Pons (tissue), 1 donor: ENCODE measurements around the gene ST3GAL5.
"Not testable (repeated sequence)": the region's sequence is repeated elsewhere in the genome, so short reads cannot be mapped to it uniquely, and the experiment has no call there.

Experiments
- DNase-seq: peaks from one replicate; pipeline ENCODE4 v3.0.0-alpha.2; 2016; ENCODE audit warnings: low spot score

Gene ST3GAL5

DNA sequence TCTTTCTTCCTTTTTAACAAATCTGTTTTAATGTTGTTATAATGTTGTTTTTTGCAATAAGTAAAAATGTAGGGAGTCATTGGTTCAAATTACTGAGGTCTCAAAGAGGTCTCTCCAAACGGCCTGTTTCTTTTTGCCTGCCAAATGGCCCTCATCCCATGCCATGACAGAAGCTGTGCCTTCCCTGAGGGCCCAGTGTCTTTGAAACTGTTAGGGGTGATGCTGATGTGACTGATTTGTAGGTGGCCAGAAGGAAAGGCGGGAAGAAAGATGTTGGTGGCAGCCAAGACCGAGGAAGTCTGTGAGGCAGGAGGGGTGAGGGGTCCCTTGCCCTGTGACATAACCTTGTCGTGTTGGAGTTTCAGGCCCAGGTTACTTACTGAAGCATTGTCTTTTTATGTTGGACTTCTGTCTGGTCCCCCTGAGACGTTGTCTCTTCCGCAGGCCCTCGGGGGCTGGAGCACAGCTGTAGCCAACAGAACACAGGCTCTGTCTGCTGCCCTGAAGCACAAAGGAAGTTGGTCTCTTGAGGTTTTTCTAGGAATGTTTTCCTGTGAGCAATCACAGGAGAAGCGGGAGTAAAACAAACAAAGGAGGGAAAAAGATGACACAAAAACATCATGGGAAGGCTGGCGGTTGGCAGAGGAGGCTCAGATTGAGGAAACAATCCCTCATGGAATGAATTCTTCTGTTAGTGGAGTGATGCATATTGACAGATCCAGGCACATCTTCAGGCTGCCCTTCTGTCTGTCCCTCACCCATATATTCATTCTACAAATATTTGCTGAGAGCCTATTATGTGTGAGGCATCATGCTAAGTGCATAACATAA lies 4.9 kb upstream of the ST3GAL5 start:
- DNase-seq: peak; percentile 51

DNA sequence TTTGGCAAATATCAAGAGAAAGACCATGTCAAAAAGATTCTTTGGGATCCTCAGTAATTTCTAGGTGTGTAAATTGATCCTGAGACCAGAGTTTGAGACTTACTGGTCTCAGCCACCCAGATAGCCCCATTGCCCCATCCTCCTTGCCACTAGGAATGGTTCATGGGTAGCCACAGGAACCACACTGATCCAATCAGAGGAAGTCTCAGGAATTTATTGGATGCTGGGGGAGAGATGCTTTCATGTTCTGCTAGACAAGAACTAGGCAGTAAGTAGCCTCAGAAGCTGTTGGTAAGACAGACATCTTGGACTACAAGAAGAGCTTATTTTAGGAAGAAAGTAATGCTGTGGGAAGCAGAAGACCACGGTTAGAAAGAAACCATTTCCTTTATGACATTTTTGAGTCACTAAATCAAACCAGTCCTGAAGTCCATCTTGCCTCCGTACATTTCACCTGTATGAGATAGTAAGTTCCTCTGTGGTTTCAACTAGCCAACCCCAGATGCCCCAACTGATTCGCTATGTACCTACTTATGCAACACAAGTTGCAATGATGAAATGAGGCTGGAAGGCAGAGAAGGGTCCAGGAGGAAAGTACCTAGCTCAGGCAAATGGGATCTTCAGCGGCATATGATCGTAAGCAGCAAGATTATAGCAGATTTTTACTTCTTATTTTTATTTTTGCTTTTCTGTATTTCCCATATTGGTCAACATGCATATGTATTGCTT lies 3.6 kb upstream of the ST3GAL5 start:
- DNase-seq: no peak

DNA sequence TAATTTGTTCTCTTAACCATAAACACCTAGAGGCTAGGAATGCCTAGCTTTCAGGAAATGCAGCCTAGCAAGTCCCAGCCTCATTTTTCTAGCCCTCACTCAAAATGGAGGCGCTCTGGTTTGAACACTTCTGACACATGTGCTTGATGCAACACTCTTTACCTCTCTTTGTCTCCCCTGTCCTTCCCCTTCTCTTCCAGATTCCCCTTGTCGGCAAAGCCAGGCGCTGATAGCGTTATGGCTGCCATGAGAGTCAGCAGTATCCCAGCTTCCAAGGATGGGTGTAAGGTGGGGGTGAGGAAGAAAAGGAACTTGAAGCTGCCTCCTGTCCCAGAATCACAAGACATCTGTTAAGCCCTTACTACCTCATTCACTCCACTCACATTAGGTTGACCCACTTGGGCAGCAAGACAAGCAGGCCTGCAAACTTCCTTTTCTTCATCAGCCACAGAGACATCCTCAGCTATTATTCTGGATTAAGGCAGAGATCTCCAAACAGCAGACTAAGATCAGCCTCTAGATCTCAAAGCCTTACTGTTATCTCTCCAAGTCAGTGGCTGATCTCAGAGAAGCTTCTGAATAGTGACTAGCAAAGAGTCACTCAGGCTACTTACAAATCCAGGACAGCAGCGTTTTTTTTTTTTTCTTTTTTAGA lies 1.9 kb upstream of the ST3GAL5 start:
- peak; percentile 84 for DNase-seq

DNA sequence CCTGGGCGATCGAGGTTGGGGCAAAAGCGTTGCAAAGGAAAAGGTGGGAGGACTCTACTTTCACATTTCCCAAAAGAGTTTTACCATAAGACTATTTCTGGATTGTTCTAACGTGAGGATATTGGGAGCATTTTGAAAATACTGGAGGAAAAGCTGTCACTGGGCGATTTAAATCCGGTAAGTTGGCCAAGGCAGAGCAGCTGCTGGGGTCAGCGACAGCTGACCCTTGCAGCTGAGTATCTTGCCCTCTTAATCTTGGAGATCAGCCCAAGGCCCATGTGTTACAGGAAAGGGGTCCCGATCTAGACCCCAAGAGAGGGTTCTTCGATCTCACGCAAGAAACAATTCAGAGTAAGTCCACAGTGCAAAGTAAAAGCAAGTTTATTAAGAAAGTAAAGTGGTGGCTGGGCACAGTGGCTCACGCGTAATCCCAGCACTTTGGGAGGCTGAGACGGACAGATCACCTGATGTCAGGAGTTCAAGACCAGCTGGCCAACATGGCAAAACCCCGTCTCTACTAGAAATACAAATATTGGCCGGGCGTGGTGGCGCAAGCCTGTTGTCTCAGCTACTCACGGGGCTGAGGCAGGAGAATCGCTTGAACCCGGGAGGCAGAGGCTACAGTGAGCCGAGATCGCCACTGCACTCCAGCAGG lies 964 bp upstream of the ST3GAL5 start:
- peak; percentile 69 for DNase-seq

DNA sequence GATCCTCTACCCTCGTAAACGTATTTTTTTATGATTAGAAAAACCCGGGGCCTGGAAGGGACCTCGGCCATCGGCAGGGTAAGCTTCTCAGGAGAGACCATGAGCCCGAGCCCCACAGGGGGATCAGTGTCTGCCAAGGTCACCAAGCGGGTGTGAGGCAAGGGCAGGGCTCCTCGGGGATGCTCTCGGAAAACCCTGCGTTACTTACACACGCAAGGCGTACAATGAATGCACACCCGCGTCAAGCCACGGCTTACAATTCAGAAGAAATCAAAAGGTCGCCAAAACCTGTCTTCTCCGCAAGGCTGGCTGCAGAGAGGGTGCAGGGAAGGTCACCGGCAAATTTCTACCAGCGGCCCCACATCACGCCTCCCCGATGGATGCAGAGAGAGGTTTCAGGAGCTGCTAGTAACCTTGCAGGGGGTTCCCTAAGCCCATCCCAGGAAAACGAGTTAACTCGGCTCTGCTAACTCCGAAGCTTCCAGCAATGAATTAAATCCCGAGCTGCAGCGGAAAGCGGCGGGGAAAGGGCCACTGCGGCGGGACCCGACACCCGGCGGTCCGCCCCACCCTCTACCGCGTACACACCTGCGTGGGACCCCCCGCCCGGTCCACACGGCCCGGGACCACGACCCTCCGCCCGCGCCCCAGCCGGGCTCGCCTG lies 638 bp downstream of the ST3GAL5 start:
- no peak for DNase-seq

GRCh38 chr2:85887566-85888019 lies 1.2 kb downstream of the ST3GAL5 start:
- DNase-seq: peak; percentile 91

GRCh38 chr2:85886590-85886989 lies 2.2 kb downstream of the ST3GAL5 start:
- DNase-seq: peak; percentile 58

- DNase-seq: no peak
Measured at GRCh38 chr2:85886141-85886540, 2.6 kb downstream of the ST3GAL5 start.

GRCh38 chr2:85881781-85882180 lies 7.0 kb downstream of the ST3GAL5 start:
- not testable (repeated sequence) for DNase-seq

- DNase-seq: not testable (repeated sequence)
Measured at GRCh38 chr2:85880716-85881328, 8.0 kb downstream of the ST3GAL5 start.

DNA sequence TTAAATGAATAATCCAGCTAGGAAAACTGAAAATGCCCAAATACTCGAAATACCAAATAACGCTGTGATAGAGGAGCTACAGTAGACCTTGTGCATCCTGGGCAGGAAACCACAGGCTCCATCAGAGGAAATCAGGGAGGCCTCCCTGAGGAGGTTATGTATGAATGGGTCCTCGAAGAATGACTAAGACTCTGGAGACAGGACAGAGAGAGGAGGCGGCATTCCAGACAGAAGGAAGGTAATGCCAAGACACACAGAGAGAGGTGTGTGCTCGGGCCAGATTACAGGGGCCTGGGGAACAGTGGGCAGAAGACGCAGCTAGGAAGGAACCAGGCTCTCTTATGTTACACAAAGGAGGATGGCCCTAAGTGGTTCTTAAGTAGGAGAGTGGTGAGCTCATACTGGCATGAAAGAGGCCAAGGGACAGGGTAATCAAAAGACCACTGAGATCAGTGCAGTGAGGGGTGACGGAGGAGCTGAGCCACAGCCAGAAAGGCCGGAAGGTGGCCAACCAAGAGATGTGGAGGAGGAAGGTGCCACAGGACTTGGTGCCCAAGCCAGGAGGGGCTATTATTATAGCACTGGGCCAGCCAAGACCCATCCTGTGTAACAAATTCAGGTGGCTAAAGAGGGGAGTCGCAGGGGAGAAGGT lies 9.9 kb downstream of the ST3GAL5 start:
- no peak for DNase-seq

GRCh38 chr2:85875350-85876050 lies 13.3 kb downstream of the ST3GAL5 start:
- DNase-seq: no peak

GRCh38 chr2:85873679-85874078 lies 15.1 kb downstream of the ST3GAL5 start:
- DNase-seq: no peak

GRCh38 chr2:85872536-85873161 lies 16.1 kb downstream of the ST3GAL5 start:
- no peak for DNase-seq

DNA sequence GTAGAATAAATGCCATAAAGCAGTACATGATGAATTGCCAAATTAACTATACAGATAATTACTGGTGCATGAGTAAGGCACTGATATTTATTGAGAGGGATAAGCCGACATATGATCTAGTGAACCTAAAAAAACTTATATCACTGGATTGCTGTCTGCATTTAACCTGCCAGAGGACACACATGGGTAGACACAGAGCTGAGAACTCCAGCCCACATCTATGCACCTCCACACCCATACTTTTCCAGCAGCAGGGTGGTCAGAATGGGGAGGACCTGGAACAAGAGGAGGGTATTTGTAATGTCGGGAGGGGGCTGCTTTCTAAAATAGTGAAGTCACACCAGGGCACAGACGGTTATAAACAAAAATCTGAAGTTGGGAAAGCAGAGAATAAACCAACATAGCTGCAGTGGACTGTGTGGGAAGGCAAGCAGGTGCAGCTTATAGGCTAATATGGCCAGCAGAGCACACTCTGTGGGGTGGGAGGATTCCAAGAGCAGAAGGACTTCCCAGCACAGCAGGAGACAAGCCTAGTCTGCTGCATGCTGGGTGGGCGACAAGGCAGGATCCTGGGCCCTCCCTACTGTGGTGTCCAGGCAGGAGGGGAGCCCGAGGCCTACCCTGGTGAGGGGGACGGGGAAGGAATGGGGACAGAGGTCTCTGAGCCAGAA lies 17.2 kb downstream of the ST3GAL5 start:
- no peak for DNase-seq

DNA sequence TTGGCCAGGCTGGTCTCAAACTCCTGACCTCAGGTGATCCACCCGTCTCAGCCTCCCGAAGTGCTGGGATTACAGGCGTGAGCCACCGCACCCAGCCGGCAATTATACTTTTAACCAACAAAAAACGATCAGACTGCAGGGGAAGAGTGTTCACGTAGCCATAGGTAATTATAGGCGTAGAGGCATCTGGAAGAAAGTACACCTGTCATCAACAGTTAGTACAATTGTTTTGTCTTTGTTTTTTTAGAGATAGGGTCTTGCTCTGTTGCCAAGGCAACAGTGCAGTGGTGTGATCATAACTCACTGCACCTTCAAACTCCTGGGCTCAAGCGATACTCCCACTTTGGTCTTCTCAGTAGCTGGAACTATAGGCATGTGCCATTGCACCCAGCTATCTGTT lies 20.0 kb downstream of the ST3GAL5 start:
- DNase-seq: no peak

GRCh38 chr2:85867556-85868292 lies 21.1 kb downstream of the ST3GAL5 start:
- DNase-seq: no peak

DNA sequence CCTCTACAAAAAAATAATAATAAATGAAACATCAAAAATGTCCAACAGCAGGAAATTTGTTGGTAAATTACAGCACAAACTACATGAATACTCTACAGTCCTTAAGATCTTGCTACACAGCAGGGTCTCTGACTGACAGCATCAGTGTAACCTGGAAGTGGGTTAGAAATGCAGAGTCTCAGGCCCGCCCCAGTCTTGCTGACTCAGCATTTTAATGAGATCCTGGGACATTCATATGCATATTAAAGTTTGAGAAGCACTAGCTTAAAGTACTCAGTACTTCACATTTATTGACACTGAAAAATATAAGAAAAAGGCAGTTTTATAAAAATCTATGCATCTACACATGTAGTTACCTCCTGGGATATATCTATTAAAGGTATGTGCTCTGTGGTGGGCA lies 21.7 kb downstream of the ST3GAL5 start:
- DNase-seq: no peak
